Mesenchymal stem cell (in vitro differentiated cells and primary cell): ENCODE measurements around the gene RASA4B.

Experiments
- DNase-seq: peaks from one replicate; pipeline ENCODE4 v3.0.0-alpha.2; 2013
- H2AFZ ChIP-seq: one replicate; pipeline ENCODE4 v1.6.1; 2013; ENCODE audit warnings: low read depth, mild to moderate bottlenecking, control low read depth, inconsistent platforms, low read length, moderate library complexity
- H2AK5ac ChIP-seq: 2 replicates; pipeline ENCODE4 v1.6.1; 2013; ENCODE audit warnings: low read length, moderate library complexity, mild to moderate bottlenecking, inconsistent platforms; ENCODE audit not compliant: severe bottlenecking
- H2BK120ac ChIP-seq: one replicate; pipeline ENCODE4 v1.6.1; 2013; ENCODE audit warnings: low read depth, mild to moderate bottlenecking, inconsistent platforms, low read length, moderate library complexity
- H2BK12ac ChIP-seq, 2 experiments: one replicate each; pipeline ENCODE4 v1.6.1; 2013; ENCODE audit warnings: inconsistent platforms in 2 of 2, low read length in 2 of 2, mild to moderate bottlenecking in 2 of 2, moderate library complexity in 2 of 2, control low read depth in 1 of 2
- H2BK15ac ChIP-seq: one replicate; pipeline ENCODE4 v1.6.1; 2013; ENCODE audit warnings: mild to moderate bottlenecking, low read depth, inconsistent platforms; ENCODE audit not compliant: poor library complexity, severe bottlenecking
- H2BK5ac ChIP-seq: 2 replicates; pipeline ENCODE4 v1.6.1; 2013; ENCODE audit warnings: low read depth, mild to moderate bottlenecking, low read length, control low read depth, inconsistent platforms; ENCODE audit not compliant: poor library complexity, severe bottlenecking
- H3K14ac ChIP-seq, 2 experiments: one replicate each; pipeline ENCODE4 v1.6.1; 2013; ENCODE audit warnings: inconsistent platforms in 2 of 2, low read length in 2 of 2, control low read depth in 1 of 2, mild to moderate bottlenecking in 1 of 2, moderate library complexity in 1 of 2
- H3K18ac ChIP-seq, 2 experiments: one replicate each; pipeline ENCODE4 v1.6.1; 2013; ENCODE audit warnings: inconsistent platforms in 2 of 2, low read length in 2 of 2, control low read depth in 1 of 2, low read depth in 1 of 2, mild to moderate bottlenecking in 1 of 2
- H3K23ac ChIP-seq, 2 experiments: one replicate each; pipeline ENCODE4 v1.6.1; 2013; ENCODE audit warnings: inconsistent platforms in 2 of 2, low read length in 2 of 2, mild to moderate bottlenecking in 2 of 2, moderate library complexity in 2 of 2, control low read depth in 1 of 2
- H3K27ac ChIP-seq: 2 replicates; pipeline ENCODE4 v1.5.1; 2013; ENCODE audit warnings: mild to moderate bottlenecking, moderate library complexity, low read length, control low read depth, inconsistent platforms; ENCODE audit not compliant: poor library complexity, severe bottlenecking
- H3K27me3 ChIP-seq, 2 experiments: 2 replicates each; pipeline versions ENCODE4 v1.6.1 to v1.7.0; 2013; ENCODE audit warnings: low read length in 2 of 2, mild to moderate bottlenecking in 2 of 2, moderate library complexity in 2 of 2, control low read depth in 1 of 2, inconsistent platforms in 1 of 2; ENCODE audit not compliant: control insufficient read depth in 1 of 2, insufficient read depth in 1 of 2
- H3K36me3 ChIP-seq, 2 experiments: 2 replicates each; pipeline versions ENCODE4 v1.6.1 to v1.7.0; 2013; ENCODE audit warnings: low read length in 2 of 2, control low read depth in 1 of 2, inconsistent platforms in 1 of 2, low read depth in 1 of 2, mild to moderate bottlenecking in 1 of 2; ENCODE audit not compliant: insufficient read depth in 2 of 2, control insufficient read depth in 1 of 2
- H3K4ac ChIP-seq, 2 experiments: one replicate each; pipeline ENCODE4 v1.6.1; 2013; ENCODE audit warnings: inconsistent platforms in 2 of 2, low read length in 2 of 2, mild to moderate bottlenecking in 2 of 2, moderate library complexity in 2 of 2, control low read depth in 1 of 2, low read depth in 1 of 2
- H3K4me1 ChIP-seq: 2 replicates; pipeline ENCODE4 v1.6.1; 2013; ENCODE audit warnings: low read depth, low read length, control low read depth; ENCODE audit not compliant: control insufficient read depth, insufficient read depth
- H3K4me2 ChIP-seq: 2 replicates; pipeline ENCODE4 v1.6.1; 2013; ENCODE audit warnings: low read length, mild to moderate bottlenecking, inconsistent platforms; ENCODE audit not compliant: poor library complexity, severe bottlenecking
- H3K4me3 ChIP-seq, 2 experiments: 2 replicates each; pipeline versions ENCODE4 v1.5.1 to v1.7.0; 2013; ENCODE audit warnings: low read length in 2 of 2, mild to moderate bottlenecking in 2 of 2, control low read depth in 1 of 2, low read depth in 1 of 2; ENCODE audit not compliant: insufficient read depth in 1 of 2
- H3K79me1 ChIP-seq: replicated peaks from 2 replicates; pipeline ENCODE4 v1.6.1; 2013; ENCODE audit warnings: mild to moderate bottlenecking, control low read depth, low read length, inconsistent platforms; ENCODE audit not compliant: poor library complexity, severe bottlenecking
- H3K9ac ChIP-seq: 2 replicates; pipeline ENCODE4 v1.7.0; 2013; ENCODE audit warnings: mild to moderate bottlenecking, low read length, moderate library complexity
- H3K9me3 ChIP-seq: 2 replicates; pipeline ENCODE4 v1.7.0; 2013; ENCODE audit warnings: mild to moderate bottlenecking, low read length; ENCODE audit not compliant: control insufficient read depth
- H4K8ac ChIP-seq: one replicate; pipeline ENCODE4 v1.6.1; 2013; ENCODE audit warnings: inconsistent platforms, mild to moderate bottlenecking, low read length, moderate library complexity
- H4K91ac ChIP-seq: one replicate; pipeline ENCODE4 v1.6.1; 2013; ENCODE audit warnings: mild to moderate bottlenecking, low read length, inconsistent platforms
- WGBS: methylation state at CpG from one replicate; pipeline ENCODE4 v1.1.7; 2013; ENCODE audit warnings: mixed read lengths; 5-methylcytosine and 5-hydroxymethylcytosine counted together

RASA4B gene

GRCh38 chr7:102469972-102470825 is 47.4 kb downstream of the RASA4B start:
- H2BK5ac ChIP-seq: no peak overlapping the region
- H2AK5ac ChIP-seq: no peak overlapping the region
- WGBS: 89% methylated on average over 17 of the region's 20 CpGs
- no peak overlapping the region for H2BK12ac ChIP-seq
- no peaks in the 10 kb centered on the region for H3K27me3 ChIP-seq
- peaks cover 28 to 67% of the 10 kb centered on the region in 2 experiments for H3K36me3 ChIP-seq
- H3K4ac ChIP-seq: no peak overlapping the region
- H4K8ac ChIP-seq: no peak overlapping the region
- no peak overlapping the region for H3K9ac ChIP-seq
- H4K91ac ChIP-seq: no peak overlapping the region
- H3K79me1 ChIP-seq: peaks cover 28% of the 10 kb centered on the region
- H3K14ac ChIP-seq: no peak overlapping the region
- H3K18ac ChIP-seq: no peak overlapping the region
- H3K4me2 ChIP-seq: no peak overlapping the region
- H3K23ac ChIP-seq: no peak overlapping the region
- H2BK120ac ChIP-seq: no peak overlapping the region
- no peak overlapping the region for H3K27ac ChIP-seq
- no peak overlapping the region for H3K4me3 ChIP-seq
- no peak overlapping the region for H2BK15ac ChIP-seq
- H3K4me1 ChIP-seq: peaks cover 30% of the 10 kb centered on the region
- H2AFZ ChIP-seq: no peak overlapping the region
- no peaks in the 10 kb centered on the region for H3K9me3 ChIP-seq
- DNase-seq: no peak

GRCh38 chr7:102469351-102469971 is 48.1 kb downstream of the RASA4B start:
- Histone ChIP-seq H4K91ac (no peak overlapping the region), H2BK5ac (no peak overlapping the region), H3K36me3 (peaks cover 28 to 67% of the 10 kb centered on the region in 2 experiments), H3K14ac (no peak overlapping the region), H3K23ac (no peak overlapping the region), H3K27me3 (no peaks in the 10 kb centered on the region), H3K79me1 (peaks cover 33% of the 10 kb centered on the region), H2BK120ac (no peak overlapping the region), H3K27ac (no peak overlapping the region), H2BK15ac (no peak overlapping the region), H4K8ac (no peak overlapping the region), H3K4me2 (no peak overlapping the region), H3K4me3 (no peak overlapping the region), H3K9me3 (no peaks in the 10 kb centered on the region), H3K18ac (no peak overlapping the region), H2AK5ac (no peak overlapping the region), H3K4ac (no peak overlapping the region), H3K4me1 (peaks cover 30% of the 10 kb centered on the region), H2BK12ac (no peak overlapping the region), H3K9ac (no peak overlapping the region), H2AFZ (no peak overlapping the region)
- DNase-seq: no peak
- WGBS: 96% methylated on average over 24 of the region's 24 CpGs

- H3K4me1 ChIP-seq: peaks cover 33% of the 10 kb centered on the region
- no peak overlapping the region for H3K23ac ChIP-seq
- H3K9me3 ChIP-seq: no peaks in the 10 kb centered on the region
- H2BK12ac ChIP-seq: no peak overlapping the region
- H3K9ac ChIP-seq: no peak overlapping the region
- no peak overlapping the region for H2AFZ ChIP-seq
- H2AK5ac ChIP-seq: no peak overlapping the region
- no peak overlapping the region for H4K91ac ChIP-seq
- no peak for DNase-seq
- no peak overlapping the region for H3K4me2 ChIP-seq
- peaks cover 27 to 65% of the 10 kb centered on the region in 2 experiments for H3K36me3 ChIP-seq
- no peak overlapping the region for H3K14ac ChIP-seq
- H2BK120ac ChIP-seq: no peak overlapping the region
- no peak overlapping the region for H3K4ac ChIP-seq
- no peak overlapping the region for H3K27ac ChIP-seq
- no peaks in the 10 kb centered on the region for H3K27me3 ChIP-seq
- no peak overlapping the region for H2BK5ac ChIP-seq
- no peak overlapping the region for H3K4me3 ChIP-seq
- 92% methylated on average over 40 of the region's 40 CpGs for WGBS
- H3K18ac ChIP-seq: no peak overlapping the region
- H4K8ac ChIP-seq: no peak overlapping the region
- H2BK15ac ChIP-seq: no peak overlapping the region
- H3K79me1 ChIP-seq: peaks cover 40% of the 10 kb centered on the region
These were observed 48.9 kb downstream of the RASA4B start for GRCh38 chr7:102468478-102469350.
